Measurements from ENCODE around the gene AASS. TPM values are rescaled to one million over a fixed set of nuclear protein-coding genes. Genes with fewer than 3 reads are reported as not detected.
A peak's percentile ranks its signal among the peaks of the same experiment; 100 is the strongest.
"Not testable (repeated sequence)": the region's sequence is repeated elsewhere in the genome, so short reads cannot be mapped to it uniquely, and the experiment has no call there.

AASS gene
- total and polyA plus RNA-seq, 4 donors: 34.3 to 69.7 (median 48.7) TPM

- not testable (repeated sequence) for H3K36me3 ChIP-seq (ENCODE audit: control insufficient read depth, insufficient read depth, low read length); H3K4me3 ChIP-seq (ENCODE audit: low read depth, low read length); H3K27ac ChIP-seq (ENCODE audit: low read depth, low read length); H3K27me3 ChIP-seq (ENCODE audit: control insufficient read depth, insufficient read depth, low read length); DNase-seq (ENCODE audit: low read depth in 4 of 6, low spot score in 6 of 6); H3K9me3 ChIP-seq (ENCODE audit: control insufficient read depth, insufficient read depth, low read length); H3K4me1 ChIP-seq (ENCODE audit: control insufficient read depth, insufficient read depth, low read length)
- WGBS (ENCODE audit: insufficient coverage): no CpG with 5 or more reads among the region's 3 CpGs
Measured at GRCh38 chr7:122134793-122135192, 9.3 kb downstream of the AASS start.

GRCh38 chr7:122133477-122133876 lies 10.6 kb downstream of the AASS start:
- Histone ChIP-seq H3K9me3 (ENCODE audit: control insufficient read depth, insufficient read depth, low read length) (no peaks in the 10 kb centered on the region), H3K27ac (ENCODE audit: low read depth, low read length) (no peak overlapping the region), H3K36me3 (ENCODE audit: control insufficient read depth, insufficient read depth, low read length) (no peaks in the 10 kb centered on the region), H3K27me3 (ENCODE audit: control insufficient read depth, insufficient read depth, low read length) (no peaks in the 10 kb centered on the region), H3K4me3 (ENCODE audit: low read depth, low read length) (no peak overlapping the region), H3K4me1 (ENCODE audit: control insufficient read depth, insufficient read depth, low read length) (no peaks in the 10 kb centered on the region)
- DNase-seq (ENCODE audit: low read depth in 4 of 6, low spot score in 6 of 6): no peak
- WGBS (ENCODE audit: insufficient coverage): 91% methylated on average over 4 of the region's 8 CpGs

GRCh38 chr7:122132341-122132740 lies 11.7 kb downstream of the AASS start:
- WGBS (ENCODE audit: insufficient coverage): no CpG with 5 or more reads among the region's 2 CpGs
- Histone ChIP-seq H3K27me3 (ENCODE audit: control insufficient read depth, insufficient read depth, low read length) (no peaks in the 10 kb centered on the region), H3K4me3 (ENCODE audit: low read depth, low read length) (no peak overlapping the region), H3K4me1 (ENCODE audit: control insufficient read depth, insufficient read depth, low read length) (no peaks in the 10 kb centered on the region), H3K27ac (ENCODE audit: low read depth, low read length) (no peak overlapping the region), H3K36me3 (ENCODE audit: control insufficient read depth, insufficient read depth, low read length) (no peaks in the 10 kb centered on the region), H3K9me3 (ENCODE audit: control insufficient read depth, insufficient read depth, low read length) (no peaks in the 10 kb centered on the region)
- no peak for DNase-seq (ENCODE audit: low read depth in 4 of 6, low spot score in 6 of 6)

GRCh38 chr7:122123746-122124145 lies 20.3 kb downstream of the AASS start:
- Histone ChIP-seq H3K9me3 (ENCODE audit: control insufficient read depth, insufficient read depth, low read length) (no peaks in the 10 kb centered on the region), H3K27me3 (ENCODE audit: control insufficient read depth, insufficient read depth, low read length) (no peaks in the 10 kb centered on the region), H3K4me1 (ENCODE audit: control insufficient read depth, insufficient read depth, low read length) (no peaks in the 10 kb centered on the region), H3K4me3 (ENCODE audit: low read depth, low read length) (no peak overlapping the region), H3K36me3 (ENCODE audit: control insufficient read depth, insufficient read depth, low read length) (peaks cover 3% of the 10 kb centered on the region), H3K27ac (ENCODE audit: low read depth, low read length) (no peak overlapping the region)
- DNase-seq (ENCODE audit: low read depth in 4 of 6, low spot score in 6 of 6): no peak

GRCh38 chr7:122118757-122119156 lies 25.3 kb downstream of the AASS start:
- H3K27me3 ChIP-seq (ENCODE audit: control insufficient read depth, insufficient read depth, low read length): no peaks in the 10 kb centered on the region
- H3K4me1 ChIP-seq (ENCODE audit: control insufficient read depth, insufficient read depth, low read length): no peaks in the 10 kb centered on the region
- no peak for DNase-seq (ENCODE audit: low read depth in 4 of 6, low spot score in 6 of 6)
- no peak overlapping the region for H3K4me3 ChIP-seq (ENCODE audit: low read depth, low read length)
- peaks cover 3% of the 10 kb centered on the region for H3K36me3 ChIP-seq (ENCODE audit: control insufficient read depth, insufficient read depth, low read length)
- WGBS (ENCODE audit: insufficient coverage): 75% methylated on average over 1 of the region's 1 CpG
- no peaks in the 10 kb centered on the region for H3K9me3 ChIP-seq (ENCODE audit: control insufficient read depth, insufficient read depth, low read length)
- H3K27ac ChIP-seq (ENCODE audit: low read depth, low read length): no peak overlapping the region

GRCh38 chr7:122103064-122103463 lies 41.0 kb downstream of the AASS start:
- peaks cover 11% of the 10 kb centered on the region for H3K9me3 ChIP-seq (ENCODE audit: control insufficient read depth, insufficient read depth, low read length)
- no peak for DNase-seq (ENCODE audit: low read depth in 4 of 6, low spot score in 6 of 6)
- H3K4me3 ChIP-seq (ENCODE audit: low read depth, low read length): no peak overlapping the region
- no peaks in the 10 kb centered on the region for H3K4me1 ChIP-seq (ENCODE audit: control insufficient read depth, insufficient read depth, low read length)
- H3K27me3 ChIP-seq (ENCODE audit: control insufficient read depth, insufficient read depth, low read length): no peaks in the 10 kb centered on the region
- no peak overlapping the region for H3K27ac ChIP-seq (ENCODE audit: low read depth, low read length)
- peaks cover 4% of the 10 kb centered on the region for H3K36me3 ChIP-seq (ENCODE audit: control insufficient read depth, insufficient read depth, low read length)

GRCh38 chr7:122100021-122100420 lies 44.0 kb downstream of the AASS start:
- no CpG with 5 or more reads among the region's 3 CpGs for WGBS (ENCODE audit: insufficient coverage)
- Histone ChIP-seq H3K36me3 (ENCODE audit: control insufficient read depth, insufficient read depth, low read length) (peaks cover 4% of the 10 kb centered on the region), H3K27ac (ENCODE audit: low read depth, low read length) (no peak overlapping the region), H3K9me3 (ENCODE audit: control insufficient read depth, insufficient read depth, low read length) (peaks cover 3% of the 10 kb centered on the region), H3K27me3 (ENCODE audit: control insufficient read depth, insufficient read depth, low read length) (no peaks in the 10 kb centered on the region), H3K4me3 (ENCODE audit: low read depth, low read length) (no peak overlapping the region), H3K4me1 (ENCODE audit: control insufficient read depth, insufficient read depth, low read length) (no peaks in the 10 kb centered on the region)
- DNase-seq (ENCODE audit: low read depth in 4 of 6, low spot score in 6 of 6): no peak

GRCh38 chr7:122095642-122096041 lies 48.4 kb downstream of the AASS start:
- no peaks in the 10 kb centered on the region for H3K4me1 ChIP-seq (ENCODE audit: control insufficient read depth, insufficient read depth, low read length)
- no peaks in the 10 kb centered on the region for H3K27me3 ChIP-seq (ENCODE audit: control insufficient read depth, insufficient read depth, low read length)
- H3K27ac ChIP-seq (ENCODE audit: low read depth, low read length): no peak overlapping the region
- no peak for DNase-seq (ENCODE audit: low read depth in 4 of 6, low spot score in 6 of 6)
- H3K36me3 ChIP-seq (ENCODE audit: control insufficient read depth, insufficient read depth, low read length): no peaks in the 10 kb centered on the region
- no peaks in the 10 kb centered on the region for H3K9me3 ChIP-seq (ENCODE audit: control insufficient read depth, insufficient read depth, low read length)
- WGBS (ENCODE audit: insufficient coverage): no CpG with 5 or more reads among the region's 4 CpGs
- H3K4me3 ChIP-seq (ENCODE audit: low read depth, low read length): no peak overlapping the region

GRCh38 chr7:122094549-122094948 lies 49.5 kb downstream of the AASS start:
- Histone ChIP-seq H3K36me3 (ENCODE audit: control insufficient read depth, insufficient read depth, low read length) (no peaks in the 10 kb centered on the region), H3K4me1 (ENCODE audit: control insufficient read depth, insufficient read depth, low read length) (no peaks in the 10 kb centered on the region), H3K27ac (ENCODE audit: low read depth, low read length) (no peak overlapping the region), H3K9me3 (ENCODE audit: control insufficient read depth, insufficient read depth, low read length) (no peaks in the 10 kb centered on the region), H3K4me3 (ENCODE audit: low read depth, low read length) (no peak overlapping the region), H3K27me3 (ENCODE audit: control insufficient read depth, insufficient read depth, low read length) (no peaks in the 10 kb centered on the region)
- no CpG with 5 or more reads among the region's 1 CpG for WGBS (ENCODE audit: insufficient coverage)
- no peak for DNase-seq (ENCODE audit: low read depth in 4 of 6, low spot score in 6 of 6)

GRCh38 chr7:122092964-122093797 lies 50.9 kb downstream of the AASS start:
- WGBS (ENCODE audit: insufficient coverage): 96% methylated on average over 4 of the region's 6 CpGs
- no peak overlapping the region for H3K27ac ChIP-seq (ENCODE audit: low read depth, low read length)
- no peaks in the 10 kb centered on the region for H3K36me3 ChIP-seq (ENCODE audit: control insufficient read depth, insufficient read depth, low read length)

More at GRCh38 chr7:122092964-122093797, 50.9 kb downstream of the AASS start:
- DNase-seq (ENCODE audit: low read depth in 4 of 6, low spot score in 6 of 6): peak; percentile 15 to 88 (median 50)
- Histone ChIP-seq H3K4me3 (ENCODE audit: low read depth, low read length) (no peak overlapping the region), H3K27me3 (ENCODE audit: control insufficient read depth, insufficient read depth, low read length) (no peaks in the 10 kb centered on the region), H3K9me3 (ENCODE audit: control insufficient read depth, insufficient read depth, low read length) (no peaks in the 10 kb centered on the region), H3K4me1 (ENCODE audit: control insufficient read depth, insufficient read depth, low read length) (no peaks in the 10 kb centered on the region)

All from spinal cord (tissue), 10 donors.